Measurements from ENCODE around the gene TMEM201.

Gene TMEM201

DNA sequence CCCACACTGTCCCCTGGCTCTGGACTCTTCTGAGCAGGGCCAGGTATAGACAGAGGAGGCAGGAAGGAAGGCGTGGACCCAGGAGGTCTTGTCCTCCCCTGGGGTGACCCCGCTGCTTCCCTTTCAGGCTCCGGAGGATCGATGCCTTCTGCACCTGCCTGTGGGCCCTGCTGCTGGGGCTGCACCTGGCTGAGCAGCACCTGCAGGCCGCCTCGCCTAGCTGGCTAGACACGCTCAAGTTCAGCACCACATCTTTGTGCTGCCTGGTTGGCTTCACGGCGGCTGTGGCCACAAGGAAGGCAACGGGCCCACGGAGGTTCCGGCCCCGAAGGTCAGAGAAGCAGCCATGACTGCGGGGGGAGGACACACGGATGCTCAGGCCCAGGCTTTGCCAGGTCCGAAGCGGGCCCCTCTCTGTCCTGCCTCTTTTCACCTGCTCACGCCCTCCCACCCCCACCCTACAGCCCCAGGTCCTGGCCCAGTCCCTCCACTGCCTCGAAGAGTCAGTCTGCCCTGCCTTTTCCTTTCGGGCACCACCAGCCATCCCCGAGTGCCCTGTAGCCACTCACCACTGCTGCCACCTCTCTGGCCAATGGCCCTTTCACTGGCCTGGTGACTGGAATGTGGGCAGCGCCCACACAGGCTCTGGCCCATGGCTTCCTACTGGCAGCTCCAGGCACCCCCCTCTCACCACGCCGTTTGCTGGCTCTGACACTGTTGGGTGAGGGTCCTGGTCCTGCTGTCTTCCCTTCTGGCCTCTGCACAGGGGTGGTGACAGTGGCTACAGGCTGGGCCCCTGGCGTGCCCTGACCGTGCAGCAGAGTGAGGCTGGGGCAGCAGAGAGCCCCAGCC lies 13.5 kb downstream of the TMEM201 start:
- Mint-ChIP-seq H3K9me3 (no peaks in the 10 kb centered on the region), H3K36me3 (ENCODE audit: low read depth) (peaks cover 8% of the 10 kb centered on the region), H3K4me1 (no peaks in the 10 kb centered on the region), H3K27ac (no peak overlapping the region), H3K27me3 (no peaks in the 10 kb centered on the region), H3K4me3 (no peak overlapping the region)
- DNase-seq: no peak
- ATAC-seq: no peak

DNA sequence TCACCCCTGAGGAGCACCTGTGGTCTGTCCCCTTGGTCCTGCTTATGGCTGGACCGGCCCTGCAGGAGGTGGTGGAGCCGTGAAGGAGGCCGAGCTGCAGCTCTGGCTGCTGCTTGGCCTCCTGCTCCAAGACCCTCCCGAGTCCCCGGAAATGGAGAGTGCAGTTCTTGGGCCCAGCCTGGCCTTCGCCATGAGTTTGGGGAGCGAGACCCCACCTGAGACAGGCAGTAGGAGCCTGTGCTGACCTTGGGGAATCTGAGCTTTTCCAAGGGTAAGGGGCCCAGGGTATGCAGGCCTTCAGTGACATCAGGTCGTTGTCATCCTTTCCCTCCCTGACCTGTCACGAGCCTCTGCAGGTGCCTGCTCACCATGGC lies 14.1 kb downstream of the TMEM201 start:
- no peaks in the 10 kb centered on the region for H3K9me3 Mint-ChIP-seq
- H3K27me3 Mint-ChIP-seq: no peaks in the 10 kb centered on the region
- ATAC-seq: no peak
- H3K4me1 Mint-ChIP-seq: no peaks in the 10 kb centered on the region
- DNase-seq: no peak
- H3K27ac Mint-ChIP-seq: no peak overlapping the region
- peaks cover 8% of the 10 kb centered on the region for H3K36me3 Mint-ChIP-seq (ENCODE audit: low read depth)
- H3K4me3 Mint-ChIP-seq: no peak overlapping the region

DNA sequence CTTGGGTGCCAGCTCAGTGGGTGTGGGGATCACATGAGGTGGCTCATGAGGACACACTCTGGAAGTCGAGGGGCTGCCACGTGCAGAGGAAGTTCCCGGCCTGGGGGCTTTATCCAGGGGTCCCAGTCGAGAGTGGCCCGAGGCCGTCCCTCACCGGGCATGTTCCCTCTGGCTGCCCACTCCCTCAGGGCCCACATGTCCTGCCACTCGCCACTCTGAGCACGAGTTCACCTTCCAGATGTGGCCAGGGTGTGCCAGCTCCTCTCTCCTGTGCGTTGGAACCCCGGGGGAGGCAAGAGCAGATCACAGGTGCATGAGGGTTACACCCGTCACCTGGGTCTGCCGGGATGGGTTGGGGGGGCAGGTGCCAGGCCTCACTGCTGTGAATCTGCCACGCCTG lies 14.6 kb downstream of the TMEM201 start:
- no peak for DNase-seq
- ATAC-seq: no peak
- no peak overlapping the region for H3K4me3 Mint-ChIP-seq
- peaks cover 6% of the 10 kb centered on the region for H3K36me3 Mint-ChIP-seq (ENCODE audit: low read depth)
- H3K4me1 Mint-ChIP-seq: no peaks in the 10 kb centered on the region
- H3K27me3 Mint-ChIP-seq: no peaks in the 10 kb centered on the region
- H3K9me3 Mint-ChIP-seq: no peaks in the 10 kb centered on the region
- no peak overlapping the region for H3K27ac Mint-ChIP-seq

DNA sequence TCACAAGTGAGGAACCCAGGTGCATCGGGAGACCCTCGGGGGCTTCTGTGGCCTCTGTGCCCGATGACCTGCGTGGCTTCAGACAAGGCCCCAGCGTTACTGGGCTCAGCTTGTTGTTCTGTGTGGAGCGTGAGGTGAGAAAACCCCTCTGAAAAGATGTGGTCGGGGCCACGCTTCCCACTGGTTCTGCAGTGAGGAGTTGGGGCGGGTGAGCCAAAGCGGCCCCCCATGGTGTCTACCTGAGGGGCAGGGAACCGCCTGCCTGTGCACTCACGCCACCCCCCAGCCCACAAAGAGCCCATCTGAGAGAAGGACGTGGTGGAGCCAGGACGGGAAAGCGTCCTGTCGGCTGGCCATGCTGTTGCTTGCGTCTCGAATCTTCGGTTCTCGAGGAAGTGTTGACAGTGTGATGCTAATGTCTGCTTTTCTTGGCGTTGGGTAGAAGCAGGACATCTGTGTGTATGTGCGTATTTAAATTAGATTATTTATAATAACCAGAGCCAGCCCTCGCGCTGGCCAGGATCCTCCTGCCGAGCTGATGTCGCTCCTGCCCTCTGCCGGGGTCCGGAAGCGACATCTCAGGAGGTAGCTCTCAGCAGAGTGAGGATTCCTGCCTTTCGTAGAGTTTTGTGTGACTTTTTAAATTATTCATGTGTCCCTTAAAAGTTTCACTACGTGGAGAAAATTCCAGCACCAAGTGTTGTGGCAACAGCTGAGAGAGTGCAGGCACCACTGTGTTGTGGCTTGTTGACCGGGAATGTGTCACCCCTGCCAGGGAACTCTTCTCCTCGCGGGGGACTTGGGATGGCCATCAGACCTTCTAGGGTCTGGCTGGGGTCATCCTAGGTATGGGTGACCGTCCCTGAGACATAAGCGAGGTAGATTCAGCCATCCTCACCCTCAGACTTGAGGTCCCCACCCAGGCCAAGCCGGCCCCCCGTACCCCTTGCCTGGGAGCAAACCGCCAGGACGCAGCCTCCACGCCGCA lies 15.3 kb downstream of the TMEM201 start:
- Mint-ChIP-seq H3K36me3 (ENCODE audit: low read depth) (peaks cover 5% of the 10 kb centered on the region), H3K9me3 (no peaks in the 10 kb centered on the region), H3K4me1 (no peaks in the 10 kb centered on the region), H3K27ac (no peak overlapping the region), H3K4me3 (no peak overlapping the region), H3K27me3 (no peaks in the 10 kb centered on the region)
- ATAC-seq: no peak
- DNase-seq: no peak

DNA sequence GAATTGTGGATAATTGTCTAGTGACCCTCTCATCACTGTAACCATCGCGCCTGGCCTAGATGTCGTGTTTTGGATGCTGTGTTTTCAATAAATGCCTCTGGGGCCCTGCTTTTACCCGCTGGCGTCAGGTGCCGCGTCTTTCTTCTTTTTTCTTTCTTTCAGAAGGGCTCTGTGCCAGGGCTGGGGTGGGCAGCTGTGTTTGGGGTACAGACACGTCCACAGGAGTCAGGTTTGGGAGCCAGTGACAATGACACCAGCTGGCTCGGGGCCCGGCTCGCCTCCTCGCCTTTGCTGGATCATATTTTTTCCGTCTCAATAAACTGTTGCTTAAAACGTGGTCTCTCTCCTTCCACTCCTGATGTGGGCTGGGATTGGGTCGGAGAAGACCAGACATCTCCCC lies 16.1 kb downstream of the TMEM201 start:
- H3K9me3 Mint-ChIP-seq: no peaks in the 10 kb centered on the region
- H3K4me1 Mint-ChIP-seq: no peaks in the 10 kb centered on the region
- H3K27me3 Mint-ChIP-seq: no peaks in the 10 kb centered on the region
- ATAC-seq (no peak), DNase-seq (no peak)
- H3K27ac Mint-ChIP-seq: no peak overlapping the region
- H3K4me3 Mint-ChIP-seq: no peak overlapping the region
- H3K36me3 Mint-ChIP-seq (ENCODE audit: low read depth): peaks cover 3% of the 10 kb centered on the region

DNA sequence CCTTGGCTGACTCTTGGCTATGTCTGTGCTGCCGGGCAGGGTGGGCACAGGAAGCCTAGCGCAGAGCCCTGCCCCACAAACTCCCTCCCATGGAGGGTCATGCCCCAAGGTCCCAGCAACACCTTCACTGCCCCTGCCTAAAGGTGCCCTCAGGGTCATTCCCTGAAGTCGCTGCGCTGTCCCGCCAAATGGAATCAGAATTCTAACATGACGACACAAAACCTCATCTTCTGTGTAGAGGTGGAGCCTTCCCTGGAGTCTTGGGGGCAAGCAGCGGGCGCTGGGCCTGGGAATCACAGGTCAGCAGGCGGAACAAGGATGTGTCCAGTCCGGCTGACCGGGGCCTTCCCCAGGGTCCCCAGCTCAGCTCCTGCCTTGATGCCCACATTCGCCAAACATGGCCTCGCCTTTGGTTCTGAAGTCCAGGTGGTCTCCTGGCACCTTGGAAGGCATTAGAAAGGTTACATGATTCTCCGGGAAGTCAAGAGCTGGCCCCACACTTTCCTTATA lies 17.3 kb downstream of the TMEM201 start:
- Mint-ChIP-seq H3K4me1 (no peaks in the 10 kb centered on the region), H3K4me3 (no peak overlapping the region), H3K27ac (no peak overlapping the region), H3K36me3 (ENCODE audit: low read depth) (peaks cover 1% of the 10 kb centered on the region), H3K9me3 (no peaks in the 10 kb centered on the region), H3K27me3 (no peaks in the 10 kb centered on the region)
- ATAC-seq (no peak), DNase-seq (no peak)

DNA sequence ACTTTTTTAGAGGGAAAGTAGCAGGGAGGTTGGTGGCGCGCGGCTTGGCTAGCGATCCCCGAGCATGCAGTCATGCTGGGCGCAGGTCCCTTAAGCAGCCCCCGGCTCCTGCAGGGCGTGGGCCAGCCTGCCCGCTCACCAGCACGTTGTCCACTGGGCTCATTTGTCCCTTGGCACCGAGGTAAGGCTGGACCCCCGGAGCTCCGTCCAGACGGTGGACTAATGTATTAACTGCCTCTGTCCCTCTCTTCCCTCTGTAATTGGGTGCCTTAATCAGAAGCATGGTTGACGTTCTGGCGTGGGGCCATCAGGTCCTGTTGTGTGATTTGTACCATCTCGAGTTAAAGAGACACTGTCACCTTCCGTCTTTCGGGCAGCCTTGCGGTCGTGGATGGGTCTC lies 17.7 kb downstream of the TMEM201 start:
- H3K9me3 Mint-ChIP-seq: no peaks in the 10 kb centered on the region
- ATAC-seq (no peak), DNase-seq (no peak)
- no peak overlapping the region for H3K27ac Mint-ChIP-seq
- H3K4me3 Mint-ChIP-seq: no peak overlapping the region
- no peaks in the 10 kb centered on the region for H3K36me3 Mint-ChIP-seq (ENCODE audit: low read depth)
- no peaks in the 10 kb centered on the region for H3K27me3 Mint-ChIP-seq
- no peaks in the 10 kb centered on the region for H3K4me1 Mint-ChIP-seq

DNA sequence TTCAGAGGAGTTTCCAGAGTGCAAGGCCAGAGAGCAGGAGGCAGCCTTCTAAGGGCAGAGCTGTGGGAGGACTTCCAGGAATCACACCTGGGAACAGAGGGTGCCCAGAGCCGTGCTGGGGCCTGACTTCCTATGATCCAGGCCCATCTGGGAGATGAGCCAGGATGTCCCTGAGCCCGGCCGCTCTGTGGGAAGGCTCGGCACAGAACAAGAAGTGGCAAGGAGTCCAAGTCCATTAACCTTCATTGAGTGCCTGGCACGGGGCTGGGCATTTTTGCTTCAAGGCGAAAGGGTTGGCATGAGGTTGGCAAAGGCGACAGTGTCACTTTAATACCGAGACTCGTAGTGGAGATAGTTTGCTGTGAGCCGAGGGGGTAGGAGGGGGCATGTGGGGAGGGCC lies 18.2 kb downstream of the TMEM201 start:
- no peak for ATAC-seq
- DNase-seq: no peak
- no peaks in the 10 kb centered on the region for H3K27me3 Mint-ChIP-seq

DNA sequence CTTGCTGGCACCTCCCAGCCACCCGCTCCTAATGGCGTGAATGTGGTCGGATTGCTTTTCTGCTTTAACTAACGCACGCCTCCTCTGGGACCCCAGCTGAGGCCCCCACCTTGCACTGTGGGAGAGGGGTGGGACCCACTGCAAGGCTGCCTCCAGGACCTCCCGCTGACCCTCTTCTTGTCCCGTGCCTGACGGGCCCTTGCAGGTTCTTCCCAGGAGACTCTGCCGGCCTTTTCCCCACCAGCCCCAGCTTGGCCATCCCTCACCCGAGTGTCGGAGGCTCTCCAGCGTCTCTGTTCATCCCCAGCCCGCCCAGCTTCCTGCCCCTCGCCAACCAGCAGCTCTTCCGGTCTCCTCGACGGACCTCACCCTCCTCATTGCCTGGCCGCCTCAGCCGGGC lies 18.6 kb downstream of the TMEM201 start:
- Mint-ChIP-seq H3K27me3 (no peaks in the 10 kb centered on the region), H3K4me1 (no peaks in the 10 kb centered on the region), H3K27ac (no peak overlapping the region), H3K9me3 (no peaks in the 10 kb centered on the region), H3K4me3 (no peak overlapping the region), H3K36me3 (ENCODE audit: low read depth) (no peaks in the 10 kb centered on the region)
- DNase-seq (no peak), ATAC-seq (no peak)

More for the DNA sequence above, 18.2 kb downstream of the TMEM201 start:
- H3K9me3 Mint-ChIP-seq: no peaks in the 10 kb centered on the region
- H3K4me3 Mint-ChIP-seq: no peak overlapping the region
- no peak overlapping the region for H3K27ac Mint-ChIP-seq
- no peaks in the 10 kb centered on the region for H3K4me1 Mint-ChIP-seq
- no peaks in the 10 kb centered on the region for H3K36me3 Mint-ChIP-seq (ENCODE audit: low read depth)

DNA sequence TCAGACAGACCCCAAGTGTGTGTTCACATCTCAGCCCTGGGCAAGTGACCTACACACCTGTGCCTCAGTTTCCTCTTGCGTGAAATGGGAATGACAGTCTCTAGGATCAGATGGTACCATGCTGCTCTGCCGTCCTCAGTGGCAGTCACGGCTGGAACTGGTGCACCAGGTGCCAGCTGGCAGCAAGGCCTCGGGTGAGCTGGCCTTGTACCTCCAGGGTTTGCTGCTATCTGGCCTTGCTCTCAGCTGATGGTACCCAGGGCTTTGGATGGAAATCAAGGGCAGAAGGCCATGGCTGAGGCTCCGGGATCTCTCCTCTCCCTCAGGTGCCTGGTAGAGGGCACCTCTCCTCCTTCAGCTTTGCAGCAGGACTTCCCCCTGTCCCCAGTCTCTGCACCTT lies 21.3 kb downstream of the TMEM201 start:
- ATAC-seq: no peak
- H3K27ac Mint-ChIP-seq: no peak overlapping the region

DNA sequence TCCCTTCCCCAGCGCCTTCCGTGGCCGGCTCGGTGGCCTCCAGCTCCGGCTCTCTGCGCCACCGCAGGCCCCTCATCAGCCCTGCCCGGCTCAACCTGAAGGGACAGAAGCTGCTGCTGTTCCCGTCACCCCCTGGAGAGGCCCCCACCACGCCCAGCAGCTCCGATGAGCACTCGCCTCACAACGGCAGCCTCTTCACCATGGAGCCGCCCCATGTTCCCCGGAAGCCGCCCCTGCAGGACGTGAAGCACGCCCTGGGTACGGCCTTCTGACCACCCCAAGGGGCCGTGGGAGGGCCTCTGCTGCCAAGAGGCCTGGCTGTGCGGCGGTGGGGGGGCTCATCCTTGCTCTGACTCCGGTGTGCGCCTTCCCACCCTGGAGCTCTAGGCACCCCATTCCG lies 21.8 kb downstream of the TMEM201 start:
- H3K36me3 Mint-ChIP-seq (ENCODE audit: low read depth): no peaks in the 10 kb centered on the region
- no peaks in the 10 kb centered on the region for H3K9me3 Mint-ChIP-seq
- H3K4me1 Mint-ChIP-seq: no peaks in the 10 kb centered on the region
- ATAC-seq: no peak
- no peak overlapping the region for H3K4me3 Mint-ChIP-seq
- H3K27ac Mint-ChIP-seq: no peak overlapping the region
- DNase-seq: no peak
- H3K27me3 Mint-ChIP-seq: no peaks in the 10 kb centered on the region

More for the DNA sequence above, 21.3 kb downstream of the TMEM201 start:
- no peak for DNase-seq
- Mint-ChIP-seq H3K9me3 (no peaks in the 10 kb centered on the region), H3K4me1 (no peaks in the 10 kb centered on the region), H3K36me3 (ENCODE audit: low read depth) (no peaks in the 10 kb centered on the region), H3K4me3 (no peak overlapping the region), H3K27me3 (no peaks in the 10 kb centered on the region)

DNA sequence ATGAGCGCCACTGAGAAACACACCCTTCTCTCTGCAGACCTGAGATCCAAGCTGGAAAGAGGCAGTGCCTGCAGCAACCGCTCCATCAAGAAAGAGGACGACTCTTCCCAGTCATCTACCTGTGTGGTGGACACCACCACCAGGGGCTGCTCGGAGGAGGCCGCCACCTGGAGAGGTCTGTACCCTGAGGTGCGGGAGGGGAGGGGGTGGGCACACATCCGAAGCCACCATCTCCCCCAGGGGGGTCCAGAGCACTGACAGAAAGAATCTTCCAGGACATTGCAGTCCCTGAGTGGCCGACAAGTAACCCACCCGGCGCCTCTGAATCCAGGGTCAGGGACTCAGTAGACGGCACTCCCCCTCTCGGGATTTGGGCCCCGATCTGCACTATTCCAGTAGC lies 23.0 kb downstream of the TMEM201 start:
- H3K36me3 Mint-ChIP-seq (ENCODE audit: low read depth): no peaks in the 10 kb centered on the region
- DNase-seq (no peak), ATAC-seq (no peak)
- no peaks in the 10 kb centered on the region for H3K9me3 Mint-ChIP-seq
- H3K27me3 Mint-ChIP-seq: no peaks in the 10 kb centered on the region
- H3K4me1 Mint-ChIP-seq: no peaks in the 10 kb centered on the region
- H3K4me3 Mint-ChIP-seq: no peak overlapping the region
- H3K27ac Mint-ChIP-seq: no peak overlapping the region

DNA sequence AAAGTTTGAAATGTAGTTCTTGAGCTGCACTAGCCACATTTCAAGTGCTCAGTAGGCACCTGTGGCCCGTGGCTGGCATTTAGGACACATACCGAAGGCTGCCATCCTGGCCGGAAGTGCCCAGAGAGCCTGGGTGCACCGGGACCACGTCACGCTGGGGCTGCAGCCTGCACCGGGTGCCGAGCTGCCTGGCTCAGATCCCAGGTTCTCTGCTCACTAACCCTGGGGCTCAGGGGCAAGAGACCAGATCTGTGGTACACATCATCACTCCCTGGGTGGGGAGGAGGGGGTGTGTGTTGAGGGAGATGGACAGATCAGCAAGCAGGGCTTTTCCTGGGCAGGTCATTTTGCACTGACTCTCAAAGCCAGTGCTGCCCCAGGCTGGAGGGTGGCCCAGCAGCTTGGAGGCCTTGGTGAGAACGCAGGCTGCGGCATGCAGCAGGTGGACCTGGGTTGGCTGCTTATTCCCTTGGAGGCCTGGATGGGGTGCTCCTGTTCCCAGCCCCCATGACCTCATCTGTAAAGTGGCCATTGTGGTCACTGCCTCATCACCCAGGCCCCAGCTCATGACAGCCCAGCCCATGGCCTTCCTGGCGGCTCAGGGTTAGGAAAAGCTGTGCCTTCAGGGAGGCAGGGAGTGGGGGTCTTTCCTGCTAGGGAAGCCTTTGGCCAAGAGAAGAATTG lies 23.6 kb downstream of the TMEM201 start:
- Mint-ChIP-seq H3K9me3 (no peaks in the 10 kb centered on the region), H3K4me3 (no peak overlapping the region), H3K36me3 (ENCODE audit: low read depth) (no peaks in the 10 kb centered on the region), H3K27ac (no peak overlapping the region), H3K27me3 (no peaks in the 10 kb centered on the region), H3K4me1 (no peaks in the 10 kb centered on the region)
- ATAC-seq (no peak), DNase-seq (no peak)

DNA sequence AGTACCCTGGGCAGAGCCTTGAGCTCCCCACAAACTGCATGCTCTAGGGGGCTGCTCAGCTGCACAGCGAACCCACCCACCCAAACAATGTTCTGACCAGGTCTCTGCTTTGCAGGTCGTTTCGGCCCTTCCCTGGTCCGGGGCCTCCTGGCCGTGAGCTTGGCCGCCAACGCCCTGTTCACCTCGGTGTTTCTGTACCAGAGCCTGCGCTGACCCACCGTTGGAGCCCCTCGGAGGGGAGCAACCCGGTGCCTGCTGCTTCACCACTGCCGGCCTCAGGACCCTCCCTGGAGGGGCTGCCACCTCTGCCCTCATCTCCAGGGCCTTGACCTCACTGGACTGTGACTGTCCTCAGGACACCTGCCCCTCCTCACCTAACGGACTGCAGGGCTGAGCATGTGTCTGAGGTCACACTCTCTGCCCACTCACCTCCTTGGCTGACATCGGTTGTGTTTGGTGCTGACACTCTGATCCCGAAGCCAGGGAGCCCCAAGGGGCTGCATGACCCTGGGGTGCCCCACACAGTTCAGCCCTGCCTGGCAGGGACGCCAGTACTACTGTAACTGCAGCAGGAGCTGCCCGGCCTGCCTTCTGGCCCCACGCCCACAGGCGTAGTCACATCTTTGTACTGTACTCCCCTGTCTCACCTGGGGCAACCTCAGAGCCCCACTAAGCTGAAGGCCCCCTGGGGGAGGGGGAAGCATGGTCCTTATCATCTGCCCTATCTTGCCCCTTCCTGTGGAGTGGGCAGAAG lies 24.3 kb downstream of the TMEM201 start:
- Mint-ChIP-seq H3K4me1 (no peaks in the 10 kb centered on the region), H3K4me3 (no peak overlapping the region), H3K27ac (no peak overlapping the region), H3K9me3 (no peaks in the 10 kb centered on the region), H3K27me3 (no peaks in the 10 kb centered on the region), H3K36me3 (ENCODE audit: low read depth) (no peaks in the 10 kb centered on the region)
- no peak for ATAC-seq
- no peak for DNase-seq

Measured in activated naive CD8-positive, alpha-beta T cell treated with anti-CD3 and anti-CD28 coated beads, Interleukin-2, amount 50 U/mL, for 24 hours (primary cell).